Osteoblast (primary cell): ENCODE data around the gene B3GAT2. TPM values are rescaled to one million over a fixed set of nuclear protein-coding genes. Genes with fewer than 3 reads are reported as not detected.

Source experiments
- DNase-seq: peaks from one replicate; pipeline ENCODE4 v3.0.0; 2011; ENCODE audit warnings: low spot score, mixed read lengths; ENCODE audit not compliant: insufficient read length; ENCODE audit errors: missing footprints
- H2AFZ ChIP-seq: 2 replicates; pipeline ENCODE4 v1.6.0; 2011; ENCODE audit warnings: mild to moderate bottlenecking, low read length
- H3K27ac ChIP-seq: 2 replicates; pipeline ENCODE4 v1.5.1; 2011; ENCODE audit warnings: mild to moderate bottlenecking, low read depth, low read length, moderate library complexity
- H3K27me3 ChIP-seq: 2 replicates; pipeline ENCODE4 v1.6.0; 2012; ENCODE audit warnings: mild to moderate bottlenecking, control low read depth, inconsistent platforms, low read length, moderate library complexity; ENCODE audit not compliant: insufficient read depth
- H3K36me3 ChIP-seq: 2 replicates; pipeline ENCODE4 v1.5.1; 2011; ENCODE audit warnings: mild to moderate bottlenecking, low read length, control low read depth, moderate library complexity; ENCODE audit not compliant: insufficient read depth
- H3K4me1 ChIP-seq: 2 replicates; pipeline ENCODE4 v1.5.1; 2011; ENCODE audit warnings: mild to moderate bottlenecking, low read length, control low read depth, moderate library complexity; ENCODE audit not compliant: insufficient read depth
- H3K4me2 ChIP-seq: 2 replicates; pipeline ENCODE4 v1.6.0; 2011; ENCODE audit warnings: mild to moderate bottlenecking, low read length; ENCODE audit not compliant: insufficient read depth
- H3K4me3 ChIP-seq: fragments of 200-600 bp; sonication (generic); 3 replicates; pipeline ENCODE4 v1.5.1; 2012; ENCODE audit warnings: mild to moderate bottlenecking, low read length, inconsistent platforms; ENCODE audit not compliant: insufficient read depth
- H3K79me2 ChIP-seq: 2 replicates; pipeline ENCODE4 v1.6.0; 2012; ENCODE audit warnings: mild to moderate bottlenecking, low read length, control low read depth, inconsistent platforms; ENCODE audit not compliant: insufficient read depth
- H3K9me3 ChIP-seq: 2 replicates; pipeline ENCODE4 v1.5.1; 2011; ENCODE audit warnings: low read depth, low read length, control low read depth
- H4K20me1 ChIP-seq: 2 replicates; pipeline ENCODE4 v1.6.0; 2012; ENCODE audit warnings: mild to moderate bottlenecking, low read length, control low read depth; ENCODE audit not compliant: insufficient read depth
- CTCF ChIP-seq: IDR thresholded peaks from 2 replicates; pipeline ENCODE4 v1.5.1; 2011; ENCODE audit warnings: mild to moderate bottlenecking, low read depth, low read length, moderate library complexity; ENCODE audit errors: extremely low read depth
- total RNA-seq: library from RNA; depleted of rRNA; stranded (reverse); fragments of >200 nt; gene quantifications from 2 replicates; pipeline ENCODE4 v1.2.3, GENCODE V29; 2012

B3GAT2 gene
- total RNA-seq, 1 donor: under 0.01 TPM

- TF ChIP-seq CTCF: no peak
- no peak for DNase-seq
- no peak overlapping the region for H2AFZ ChIP-seq
- no peak overlapping the region for H3K4me3 ChIP-seq
- no peaks in the 10 kb centered on the region for H3K9me3 ChIP-seq
- no peaks in the 10 kb centered on the region for H3K36me3 ChIP-seq
- H3K27me3 ChIP-seq: no peaks in the 10 kb centered on the region
- H4K20me1 ChIP-seq: peaks cover 2% of the 10 kb centered on the region
- peaks cover 5% of the 10 kb centered on the region for H3K4me1 ChIP-seq
- H3K79me2 ChIP-seq: no peaks in the 10 kb centered on the region
- no peak overlapping the region for H3K27ac ChIP-seq
- no peak overlapping the region for H3K4me2 ChIP-seq
These were observed 125.4 kb downstream of the B3GAT2 start for GRCh38 chr6:70831427-70831826.

- no peak for TF ChIP-seq CTCF
- H3K4me1 ChIP-seq: no peaks in the 10 kb centered on the region
- no peaks in the 10 kb centered on the region for H3K9me3 ChIP-seq
- H3K4me2 ChIP-seq: no peak overlapping the region
- H3K4me3 ChIP-seq: no peak overlapping the region
- no peak overlapping the region for H2AFZ ChIP-seq
- H3K27me3 ChIP-seq: no peaks in the 10 kb centered on the region
- no peaks in the 10 kb centered on the region for H3K36me3 ChIP-seq
- H3K79me2 ChIP-seq: no peaks in the 10 kb centered on the region
- H4K20me1 ChIP-seq: no peaks in the 10 kb centered on the region
- no peak overlapping the region for H3K27ac ChIP-seq
- no peak for DNase-seq
These were observed 133.2 kb downstream of the B3GAT2 start for GRCh38 chr6:70823651-70824050.

- no peak for TF ChIP-seq CTCF
- Histone ChIP-seq H2AFZ (no peak overlapping the region), H3K4me3 (no peak overlapping the region), H3K4me2 (no peak overlapping the region), H3K27ac (no peak overlapping the region), H3K79me2 (no peaks in the 10 kb centered on the region), H3K9me3 (no peaks in the 10 kb centered on the region), H3K27me3 (no peaks in the 10 kb centered on the region), H3K4me1 (no peaks in the 10 kb centered on the region), H4K20me1 (no peaks in the 10 kb centered on the region), H3K36me3 (no peaks in the 10 kb centered on the region)
- no peak for DNase-seq
These were observed 135.1 kb downstream of the B3GAT2 start for GRCh38 chr6:70821751-70822150.

- H3K36me3 ChIP-seq: no peaks in the 10 kb centered on the region
- no peaks in the 10 kb centered on the region for H3K9me3 ChIP-seq
- no peaks in the 10 kb centered on the region for H3K27me3 ChIP-seq
- no peak overlapping the region for H3K4me2 ChIP-seq
- no peak overlapping the region for H3K4me3 ChIP-seq
- H4K20me1 ChIP-seq: no peaks in the 10 kb centered on the region
- no peaks in the 10 kb centered on the region for H3K79me2 ChIP-seq
- no peak overlapping the region for H3K27ac ChIP-seq
- no peak for DNase-seq
- H2AFZ ChIP-seq: no peak overlapping the region
- H3K4me1 ChIP-seq: no peaks in the 10 kb centered on the region
- TF ChIP-seq CTCF: no peak
These were observed 136.1 kb downstream of the B3GAT2 start for GRCh38 chr6:70820778-70821177.
